Testis (tissue), 3 donors: ENCODE data around the gene GREB1. TPM values are rescaled to one million over a fixed set of nuclear protein-coding genes. Genes with fewer than 3 reads are reported as not detected.
A peak's percentile ranks its signal among the peaks of the same experiment; 100 is the strongest.

ENCODE experiments used
- DNase-seq: peaks from one replicate; pipeline ENCODE4 v3.0.0-alpha.2; 2019
- H3K27ac ChIP-seq, 2 donors: fragments of 200-600 bp; sonication (generic); one replicate each; pipeline ENCODE4 v1.5.1; 2019
- H3K27me3 ChIP-seq: fragments of 200-600 bp; sonication (generic); one replicate; pipeline ENCODE4 v1.5.1; 2019
- H3K36me3 ChIP-seq: fragments of 200-600 bp; sonication (generic); one replicate; pipeline ENCODE4 v1.5.1; 2017; ENCODE audit warnings: low read depth; ENCODE audit errors: missing control alignments
- H3K4me1 ChIP-seq: fragments of 200-600 bp; sonication (generic); one replicate; pipeline ENCODE4 v1.5.1; 2019
- H3K4me3 ChIP-seq, 2 donors: fragments of 200-600 bp; sonication (generic); one replicate each; pipeline ENCODE4 v1.5.1; 2017 to 2019
- H3K9me3 ChIP-seq: fragments of 200-600 bp; sonication (generic); one replicate; pipeline ENCODE4 v1.5.1; 2017
- CTCF ChIP-seq, 3 experiments: fragments of 450-650 bp in 2 of 3; fragments of 200-600 bp in 1 of 3; sonication (generic) in 1 of 3; IDR thresholded peaks; one replicate each; pipeline ENCODE4 v1.5.1; 2016 to 2019; ENCODE audit warnings: antibody characterized with exemption in 3 of 3, mild to moderate bottlenecking in 2 of 3, moderate library complexity in 1 of 3
- POLR2A ChIP-seq: fragments of 450-650 bp; IDR thresholded peaks from one replicate; pipeline ENCODE4 v1.6.1; 2017; ENCODE audit warnings: antibody characterized with exemption, mild to moderate bottlenecking, moderate library complexity
- WGBS, 2 donors: methylation state at CpG; one replicate each; pipeline ENCODE4 v1.1.5; 2018; 5-methylcytosine and 5-hydroxymethylcytosine counted together
- intact Hi-C: fragments of 100-400 bp; cut with DNase I; formaldehyde crosslinking; loops from one replicate; pipeline ENCODE4 v1.15.1; 2023; ENCODE audit warnings: low total_unique reads
- polyA plus RNA-seq: library from polyadenylated mRNA; stranded (reverse); fragments of 350-450 nt; fragmentation: Illumina TruSeq; extraction: RNeasy Lipid Tissue Mini Kit (QIAGEN cat#74804); gene quantifications from one replicate; pipeline ENCODE4 v1.2.3, GENCODE V29; 2014; ENCODE audit warnings: low read depth, low replicate concordance; ENCODE audit not compliant: insufficient read depth
- total RNA-seq, 2 donors: library from RNA; depleted of rRNA; stranded (reverse); fragments of >200 nt; gene quantifications; one replicate each; pipeline ENCODE4 v1.2.3, GENCODE V29; 2016

Gene GREB1
- total and polyA plus RNA-seq, 3 donors from 2014 or later = 29.8 to 136 (median 91.0) TPM

- peaks cover 20% of the 10 kb centered on the region for H3K4me1 ChIP-seq
- H3K27ac ChIP-seq = peak overlapping the region; percentile 60 to 67
- intact Hi-C loops = no loop called here
- H3K36me3 ChIP-seq = no peaks in the 10 kb centered on the region
- H3K27me3 ChIP-seq = no peaks in the 10 kb centered on the region
- TF ChIP-seq CTCF (IDR thresholded peaks at IDR 0.05) = no peak
- no peak for TF ChIP-seq POLR2A
- no peak for DNase-seq
- H3K4me3 ChIP-seq = no peak overlapping the region
- WGBS, 2 donors = 74 to 78% methylated on average over 12 of the region's 12 CpGs
- H3K9me3 ChIP-seq = no peaks in the 10 kb centered on the region
These were observed 40.6 kb downstream of the GREB1 start for GRCh38 chr2:11574176-11575046.

GRCh38 chr2:11576398-11576797 lies 42.6 kb downstream of the GREB1 start:
- 94 to 96% methylated on average over 10 of the region's 10 CpGs for WGBS, 2 donors
- H3K4me3 ChIP-seq = no peak overlapping the region
- H3K9me3 ChIP-seq = no peaks in the 10 kb centered on the region
- no peaks in the 10 kb centered on the region for H3K36me3 ChIP-seq
- DNase-seq = no peak
- no peak overlapping the region for H3K27ac ChIP-seq
- H3K4me1 ChIP-seq = peaks cover 16% of the 10 kb centered on the region
- intact Hi-C loops = no loop called here
- no peaks in the 10 kb centered on the region for H3K27me3 ChIP-seq
- no peak for TF ChIP-seq CTCF (IDR thresholded peaks at IDR 0.05)
- no peak for TF ChIP-seq POLR2A

- peaks cover 23% of the 10 kb centered on the region for H3K4me1 ChIP-seq
- no peaks in the 10 kb centered on the region for H3K27me3 ChIP-seq
- H3K9me3 ChIP-seq = no peaks in the 10 kb centered on the region
- intact Hi-C loops = no loop called here
- 83 to 90% methylated on average over 6 to 14 of the region's 14 CpGs for WGBS, 2 donors
- no peak for TF ChIP-seq CTCF (IDR thresholded peaks at IDR 0.05)
- no peak for TF ChIP-seq POLR2A
- no peak overlapping the region for H3K4me3 ChIP-seq
- DNase-seq = no peak
- H3K27ac ChIP-seq = no peak overlapping the region
- no peaks in the 10 kb centered on the region for H3K36me3 ChIP-seq
These were observed 43.4 kb downstream of the GREB1 start for GRCh38 chr2:11577101-11577883.

- Histone ChIP-seq H3K36me3 (no peaks in the 10 kb centered on the region), H3K27me3 (no peaks in the 10 kb centered on the region), H3K27ac (no peak overlapping the region), H3K4me1 (peaks cover 31% of the 10 kb centered on the region), H3K9me3 (no peaks in the 10 kb centered on the region), H3K4me3 (no peak overlapping the region)
- no peak for TF ChIP-seq CTCF (IDR thresholded peaks at IDR 0.05)
- TF ChIP-seq POLR2A = no peak
- WGBS, 2 donors = 94 to 95% methylated on average over 22 of the region's 22 CpGs
- no peak for DNase-seq
- intact Hi-C loops = no loop called here
These were observed 44.5 kb downstream of the GREB1 start for GRCh38 chr2:11578081-11578948.
